NB4 (cell line): ENCODE measurements around the gene NOP14.
"Not testable (repeated sequence)": the region's sequence is repeated elsewhere in the genome, so short reads cannot be mapped to it uniquely, and the experiment has no call there.

ENCODE experiments used
- DNase-seq: peaks from one replicate; pipeline ENCODE4 v3.0.0; 2010; ENCODE audit warnings: low read depth
- H3K4me3 ChIP-seq: one replicate; pipeline ENCODE4 v1.5.1; 2011; ENCODE audit warnings: mild to moderate bottlenecking, low read depth, low read length, moderate library complexity
- MYC ChIP-seq: IDR thresholded peaks from 2 replicates; pipeline ENCODE4 v1.6.1; 2011; ENCODE audit warnings: low read depth, low read length
- POLR2A ChIP-seq: IDR thresholded peaks from 2 replicates; pipeline ENCODE4 v1.6.1; 2011; ENCODE audit warnings: mild to moderate bottlenecking; ENCODE audit not compliant: insufficient read length; ENCODE audit errors: extremely low read depth
- TF ChIP-seq, protein P1 (sequence below): IDR thresholded peaks from one replicate; pipeline ENCODE4 v1.5.1; 2012; ENCODE audit warnings: low read depth, low read length
- TF ChIP-seq, protein P2 (sequence below): IDR thresholded peaks from 2 replicates; pipeline ENCODE4 v1.6.1; 2011; ENCODE audit warnings: low read depth, low read length

The NOP14 gene

GRCh38 chr4:2996415-2996814 is 33.2 kb upstream of the NOP14 start:
- DNase-seq = no peak

GRCh38 chr4:2995546-2996265 is 32.5 kb upstream of the NOP14 start:
- H3K4me3 ChIP-seq = no peak overlapping the region
- no peak for DNase-seq
- TF ChIP-seq, protein P1, sequence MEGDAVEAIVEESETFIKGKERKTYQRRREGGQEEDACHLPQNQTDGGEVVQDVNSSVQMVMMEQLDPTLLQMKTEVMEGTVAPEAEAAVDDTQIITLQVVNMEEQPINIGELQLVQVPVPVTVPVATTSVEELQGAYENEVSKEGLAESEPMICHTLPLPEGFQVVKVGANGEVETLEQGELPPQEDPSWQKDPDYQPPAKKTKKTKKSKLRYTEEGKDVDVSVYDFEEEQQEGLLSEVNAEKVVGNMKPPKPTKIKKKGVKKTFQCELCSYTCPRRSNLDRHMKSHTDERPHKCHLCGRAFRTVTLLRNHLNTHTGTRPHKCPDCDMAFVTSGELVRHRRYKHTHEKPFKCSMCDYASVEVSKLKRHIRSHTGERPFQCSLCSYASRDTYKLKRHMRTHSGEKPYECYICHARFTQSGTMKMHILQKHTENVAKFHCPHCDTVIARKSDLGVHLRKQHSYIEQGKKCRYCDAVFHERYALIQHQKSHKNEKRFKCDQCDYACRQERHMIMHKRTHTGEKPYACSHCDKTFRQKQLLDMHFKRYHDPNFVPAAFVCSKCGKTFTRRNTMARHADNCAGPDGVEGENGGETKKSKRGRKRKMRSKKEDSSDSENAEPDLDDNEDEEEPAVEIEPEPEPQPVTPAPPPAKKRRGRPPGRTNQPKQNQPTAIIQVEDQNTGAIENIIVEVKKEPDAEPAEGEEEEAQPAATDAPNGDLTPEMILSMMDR = no peak
- TF ChIP-seq, protein P2, sequence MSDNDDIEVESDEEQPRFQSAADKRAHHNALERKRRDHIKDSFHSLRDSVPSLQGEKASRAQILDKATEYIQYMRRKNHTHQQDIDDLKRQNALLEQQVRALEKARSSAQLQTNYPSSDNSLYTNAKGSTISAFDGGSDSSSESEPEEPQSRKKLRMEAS = no peak
- TF ChIP-seq MYC (no peak), POLR2A (no peak)

More at GRCh38 chr4:2996415-2996814, 33.2 kb upstream of the NOP14 start:
- H3K4me3 ChIP-seq = no peak overlapping the region
- TF ChIP-seq, protein P2 = no peak
- TF ChIP-seq, protein P1 = no peak
- TF ChIP-seq POLR2A = no peak
- no peak for TF ChIP-seq MYC

DNA sequence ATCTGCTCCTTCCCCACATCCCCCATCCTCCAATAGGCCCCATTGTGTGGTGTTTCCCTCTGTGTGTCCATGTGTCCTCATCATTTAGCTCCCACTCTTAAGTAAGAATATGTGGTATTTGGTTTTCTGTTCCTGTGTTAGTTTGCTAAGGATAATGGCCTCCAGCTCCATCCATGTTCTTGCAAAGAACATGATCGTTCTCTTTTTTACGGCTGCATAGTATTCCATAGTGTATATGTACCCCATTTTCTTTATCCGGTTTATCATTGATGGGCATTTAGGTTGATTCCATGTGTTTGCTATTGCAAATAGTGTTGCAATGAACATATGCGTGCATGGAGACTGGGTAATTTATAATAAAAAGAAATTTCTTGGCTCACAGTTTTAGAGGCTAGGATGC is 31.7 kb upstream of the NOP14 start:
- H3K4me3 ChIP-seq = no peak overlapping the region
- TF ChIP-seq, protein P2 = no peak
- TF ChIP-seq, protein P1 = no peak
- TF ChIP-seq POLR2A = no peak
- no peak for DNase-seq

GRCh38 chr4:2991243-2991642 is 28.0 kb upstream of the NOP14 start:
- DNase-seq = no peak

GRCh38 chr4:2983715-2984114 is 20.5 kb upstream of the NOP14 start:
- not testable (repeated sequence) for H3K4me3 ChIP-seq

More at GRCh38 chr4:2991243-2991642, 28.0 kb upstream of the NOP14 start:
- no peak overlapping the region for H3K4me3 ChIP-seq
- TF ChIP-seq, protein P2 = no peak
- TF ChIP-seq POLR2A (no peak), MYC (no peak)
- TF ChIP-seq, protein P1 = no peak

GRCh38 chr4:2982012-2982411 is 18.8 kb upstream of the NOP14 start:
- no peak for DNase-seq
- H3K4me3 ChIP-seq = no peak overlapping the region
- TF ChIP-seq, protein P2 = no peak
- TF ChIP-seq MYC (no peak), POLR2A (no peak)
- TF ChIP-seq, protein P1 = no peak

More at GRCh38 chr4:2983715-2984114, 20.5 kb upstream of the NOP14 start:
- not testable (repeated sequence) for DNase-seq
